Mucosa of stomach (tissue), 1 donor: ENCODE measurements around the gene C19orf38.
"Not testable (repeated sequence)": the region's sequence is repeated elsewhere in the genome, so short reads cannot be mapped to it uniquely, and the experiment has no call there.

Source experiments
- H3K27me3 ChIP-seq: one replicate; pipeline ENCODE4 v1.7.0; 2013; ENCODE audit warnings: mild to moderate bottlenecking, low read length; ENCODE audit not compliant: control insufficient read depth, insufficient read depth
- H3K36me3 ChIP-seq: one replicate; pipeline ENCODE4 v1.7.0; 2013; ENCODE audit warnings: low read length; ENCODE audit not compliant: control insufficient read depth, insufficient read depth
- H3K4me1 ChIP-seq: one replicate; pipeline ENCODE4 v1.7.0; 2013; ENCODE audit warnings: mild to moderate bottlenecking, low read length; ENCODE audit not compliant: control insufficient read depth, insufficient read depth
- H3K4me3 ChIP-seq: one replicate; pipeline ENCODE4 v1.7.0; 2013; ENCODE audit warnings: low read length
- H3K9ac ChIP-seq: one replicate; pipeline ENCODE4 v1.7.0; 2013; ENCODE audit warnings: mild to moderate bottlenecking, low read length, moderate library complexity
- H3K9me3 ChIP-seq: one replicate; pipeline ENCODE4 v1.7.0; 2013; ENCODE audit warnings: mild to moderate bottlenecking, low read length, moderate library complexity; ENCODE audit not compliant: control insufficient read depth
- donor health status: Pancreatic carcinoma.

Gene C19orf38

GRCh38 chr19:10828981-10829821 is 19.0 kb upstream of the C19orf38 start:
- Histone ChIP-seq H3K4me1 (no peaks in the 10 kb centered on the region), H3K4me3 (no peak overlapping the region), H3K36me3 (peaks cover 27% of the 10 kb centered on the region), H3K27me3 (no peaks in the 10 kb centered on the region), H3K9ac (no peak overlapping the region), H3K9me3 (no peaks in the 10 kb centered on the region)

DNA sequence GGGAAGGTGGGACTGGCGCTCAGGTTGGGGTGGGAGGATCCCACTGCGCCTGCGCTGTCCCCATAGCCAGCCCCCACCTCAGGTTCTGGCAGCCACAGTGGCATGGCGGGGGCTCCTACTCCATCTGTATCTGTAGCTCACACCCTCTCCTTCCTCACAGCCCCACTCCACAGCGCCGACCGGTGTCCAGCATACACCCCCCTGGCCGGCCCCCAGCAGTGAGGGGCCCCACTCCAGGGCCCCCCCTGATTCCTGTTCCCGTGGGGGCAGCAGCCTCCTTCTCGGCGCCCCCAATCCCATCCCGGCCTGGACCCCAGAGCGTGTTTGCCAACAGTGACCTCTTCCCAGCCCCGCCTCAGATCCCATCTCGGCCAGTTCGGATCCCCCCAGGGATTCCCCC is 18.2 kb upstream of the C19orf38 start:
- Histone ChIP-seq H3K27me3 (no peaks in the 10 kb centered on the region), H3K36me3 (peaks cover 27% of the 10 kb centered on the region)

DNA sequence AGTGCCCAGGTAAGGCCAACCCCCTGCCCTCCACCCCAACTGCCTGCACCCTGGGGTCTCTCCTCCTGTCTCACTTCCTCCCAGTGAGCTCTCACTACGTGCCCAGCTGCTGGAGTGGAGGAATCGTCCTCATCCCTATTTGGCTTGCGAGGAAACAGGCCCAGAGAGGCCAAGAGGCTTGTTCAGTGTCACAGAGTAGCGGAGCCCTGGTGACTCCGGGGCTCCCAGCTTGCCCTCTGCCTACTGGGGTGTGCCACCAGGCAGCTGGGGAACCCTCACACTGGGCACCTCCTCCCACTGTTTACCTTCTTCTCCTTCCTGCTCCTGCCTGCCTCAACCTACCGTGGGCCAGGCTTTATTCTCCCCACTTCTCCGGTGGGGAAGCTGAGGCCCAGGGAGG is 17.8 kb upstream of the C19orf38 start:
- Histone ChIP-seq H3K36me3 (peaks cover 27% of the 10 kb centered on the region), H3K27me3 (no peaks in the 10 kb centered on the region), H3K9me3 (no peaks in the 10 kb centered on the region)

More for the DNA sequence above, 18.2 kb upstream of the C19orf38 start:
- Histone ChIP-seq H3K9me3 (no peaks in the 10 kb centered on the region), H3K4me3 (no peak overlapping the region), H3K4me1 (peaks cover 2% of the 10 kb centered on the region), H3K9ac (no peak overlapping the region)

DNA sequence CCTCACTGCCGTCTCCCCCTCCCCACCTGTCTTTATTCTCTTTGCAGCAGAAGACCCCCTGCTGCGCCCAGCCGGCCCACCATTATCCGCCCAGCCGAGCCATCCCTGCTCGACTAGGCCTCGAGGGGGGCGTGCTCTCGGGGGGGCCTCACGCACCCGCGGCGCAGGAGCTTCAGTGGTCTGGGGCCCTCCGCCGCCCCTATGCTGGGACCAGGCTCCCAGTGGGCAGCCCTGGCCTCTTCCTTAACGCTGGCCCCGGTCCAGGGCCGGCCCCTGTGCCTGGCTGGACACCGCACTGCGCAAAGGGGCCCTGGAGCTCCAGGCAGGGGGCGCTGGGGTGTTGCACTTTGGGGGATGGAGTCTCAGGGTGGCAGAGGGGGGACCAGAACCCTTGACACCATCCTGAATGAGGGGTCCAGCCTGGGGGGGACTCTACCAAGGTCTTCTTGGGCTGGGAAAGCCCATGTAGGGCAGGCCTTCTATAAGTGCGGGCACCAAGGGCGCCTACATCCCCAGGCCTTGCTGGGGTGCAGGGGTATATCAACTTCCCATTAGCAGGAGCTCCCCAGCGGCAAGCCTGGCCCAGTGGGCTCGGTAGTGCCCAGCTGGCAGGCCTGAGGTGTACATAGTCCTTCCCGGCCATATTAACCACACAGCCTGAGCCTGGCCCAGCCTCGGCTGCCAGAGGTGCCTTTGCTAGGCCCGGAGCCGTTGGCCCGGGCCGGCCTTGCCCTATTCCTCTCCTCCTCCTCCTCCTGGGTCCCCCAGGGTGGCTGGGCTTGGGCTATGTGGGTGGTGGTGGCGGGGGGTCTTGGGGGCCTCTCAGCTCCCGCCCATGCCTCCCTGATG is 17.1 kb upstream of the C19orf38 start:
- peaks cover 9% of the 10 kb centered on the region for H3K4me1 ChIP-seq
- H3K4me3 ChIP-seq: no peak overlapping the region
- no peak overlapping the region for H3K9ac ChIP-seq
- H3K9me3 ChIP-seq: no peaks in the 10 kb centered on the region
- H3K36me3 ChIP-seq: peaks cover 23% of the 10 kb centered on the region
- H3K27me3 ChIP-seq: no peaks in the 10 kb centered on the region

More for the DNA sequence above, 17.8 kb upstream of the C19orf38 start:
- Histone ChIP-seq H3K9ac (no peak overlapping the region), H3K4me1 (peaks cover 6% of the 10 kb centered on the region), H3K4me3 (no peak overlapping the region)

- Histone ChIP-seq H3K27me3 (no peaks in the 10 kb centered on the region), H3K9me3 (peaks cover 5% of the 10 kb centered on the region), H3K9ac (no peak overlapping the region), H3K4me1 (peaks cover 17% of the 10 kb centered on the region), H3K36me3 (peaks cover 23% of the 10 kb centered on the region), H3K4me3 (no peak overlapping the region)
Measured at GRCh38 chr19:10831987-10832938, 16.0 kb upstream of the C19orf38 start.

DNA sequence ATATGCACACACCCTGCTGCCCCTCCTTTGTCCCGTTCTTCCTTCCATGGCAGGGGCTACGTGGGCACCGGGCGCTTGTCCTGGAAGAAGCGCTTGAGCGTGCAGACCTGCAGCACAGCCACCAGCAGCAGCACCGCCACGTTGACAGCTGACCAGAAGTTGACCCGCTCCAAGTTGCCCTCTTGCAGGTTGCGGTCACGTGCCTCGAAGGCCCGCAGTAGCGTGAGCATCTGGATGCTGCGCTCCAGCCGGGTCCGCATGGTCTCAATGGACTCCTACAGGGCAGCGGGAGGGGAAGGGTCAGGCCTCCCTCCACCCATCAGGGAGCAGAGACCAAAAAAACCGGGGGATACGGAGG is 15.3 kb upstream of the C19orf38 start:
- Histone ChIP-seq H3K9me3 (peaks cover 5% of the 10 kb centered on the region), H3K9ac (no peak overlapping the region), H3K27me3 (no peaks in the 10 kb centered on the region), H3K36me3 (peaks cover 23% of the 10 kb centered on the region), H3K4me3 (no peak overlapping the region), H3K4me1 (peaks cover 17% of the 10 kb centered on the region)

DNA sequence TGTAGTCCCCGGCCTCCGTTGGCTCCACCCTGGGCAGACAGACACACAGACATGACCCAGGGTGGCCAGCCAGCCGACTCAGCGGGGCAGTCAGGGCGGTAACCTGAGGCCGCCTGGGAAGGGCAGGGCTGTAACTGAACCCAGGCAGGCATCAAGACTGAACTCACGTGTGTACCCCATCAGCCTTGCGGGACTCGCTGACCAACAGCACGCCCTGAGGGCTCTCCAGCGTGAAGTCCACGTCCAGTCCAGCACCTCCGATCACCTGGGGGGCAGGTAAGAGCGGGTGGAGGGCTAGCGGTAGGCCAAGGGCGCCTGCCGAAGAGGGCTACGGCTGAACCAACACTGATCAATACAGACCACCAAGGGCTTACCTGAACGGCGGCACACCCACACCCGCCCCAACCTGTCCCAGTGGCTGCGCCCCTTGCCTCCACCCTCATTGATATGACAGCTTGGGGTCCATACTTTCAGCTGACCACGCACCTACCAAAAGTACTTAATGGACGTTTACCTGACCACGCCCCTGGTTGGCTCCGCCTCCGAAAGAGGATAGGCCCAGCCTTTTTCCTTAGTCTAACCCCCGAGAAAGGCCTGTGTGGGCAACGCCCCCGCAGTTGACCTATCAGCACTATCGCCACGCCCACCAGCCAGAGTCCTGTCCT is 13.0 kb upstream of the C19orf38 start:
- H3K27me3 ChIP-seq: no peaks in the 10 kb centered on the region
- H3K36me3 ChIP-seq: peaks cover 16% of the 10 kb centered on the region
- peaks cover 5% of the 10 kb centered on the region for H3K9me3 ChIP-seq
- peak overlapping the region; percentile 14 for H3K4me3 ChIP-seq
- H3K4me1 ChIP-seq: peaks cover 17% of the 10 kb centered on the region
- no peak overlapping the region for H3K9ac ChIP-seq

DNA sequence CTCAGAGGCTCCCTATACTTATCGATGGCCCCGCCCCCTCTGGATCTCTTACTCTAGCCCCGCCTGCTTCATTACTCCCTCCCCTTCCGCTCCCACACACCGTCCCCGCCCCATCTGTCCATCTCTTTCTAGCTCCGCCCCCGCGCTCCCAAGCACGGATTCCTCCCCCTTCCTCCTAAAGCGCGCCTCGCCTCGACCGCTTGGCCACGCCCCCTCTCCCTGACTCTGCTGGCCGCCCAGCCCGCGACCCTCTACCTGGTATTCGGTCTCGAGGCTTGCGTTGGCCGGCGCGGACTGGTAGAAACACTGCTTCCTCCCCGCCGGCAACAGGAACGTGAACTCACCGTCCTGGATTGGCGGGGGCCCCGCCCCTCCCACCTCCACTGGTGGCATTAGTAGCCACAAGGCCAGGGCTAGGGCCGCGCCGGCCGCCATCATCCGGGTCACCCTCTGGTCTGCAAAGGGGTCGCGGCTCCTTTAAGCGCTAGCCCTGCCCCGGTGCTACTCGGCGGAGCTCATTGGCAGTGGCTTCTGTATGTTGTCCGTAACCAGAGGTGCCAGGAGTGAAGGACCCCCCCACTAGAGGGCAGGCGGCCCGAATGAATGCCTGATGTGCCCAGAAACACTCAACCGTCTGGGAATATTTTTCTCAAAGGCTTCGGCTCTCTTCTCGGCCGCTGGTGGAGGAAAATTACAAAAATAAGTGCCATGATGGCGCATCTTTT is 12.3 kb upstream of the C19orf38 start, which contains the start of gene TMED1:
Gene TMED1, minus strand, starts transcription at position 459 of the 725 bp plus-strand sequence. Its CDS starts 21 bp downstream, at position 438.
- Histone ChIP-seq H3K36me3 (peaks cover 16% of the 10 kb centered on the region), H3K27me3 (no peaks in the 10 kb centered on the region), H3K4me3 (peak within 1 kb of the TSS; percentile 80), H3K9ac (peak within 1 kb of the TSS; percentile 83), H3K9me3 (peaks cover 5% of the 10 kb centered on the region), H3K4me1 (peaks cover 17% of the 10 kb centered on the region)

DNA sequence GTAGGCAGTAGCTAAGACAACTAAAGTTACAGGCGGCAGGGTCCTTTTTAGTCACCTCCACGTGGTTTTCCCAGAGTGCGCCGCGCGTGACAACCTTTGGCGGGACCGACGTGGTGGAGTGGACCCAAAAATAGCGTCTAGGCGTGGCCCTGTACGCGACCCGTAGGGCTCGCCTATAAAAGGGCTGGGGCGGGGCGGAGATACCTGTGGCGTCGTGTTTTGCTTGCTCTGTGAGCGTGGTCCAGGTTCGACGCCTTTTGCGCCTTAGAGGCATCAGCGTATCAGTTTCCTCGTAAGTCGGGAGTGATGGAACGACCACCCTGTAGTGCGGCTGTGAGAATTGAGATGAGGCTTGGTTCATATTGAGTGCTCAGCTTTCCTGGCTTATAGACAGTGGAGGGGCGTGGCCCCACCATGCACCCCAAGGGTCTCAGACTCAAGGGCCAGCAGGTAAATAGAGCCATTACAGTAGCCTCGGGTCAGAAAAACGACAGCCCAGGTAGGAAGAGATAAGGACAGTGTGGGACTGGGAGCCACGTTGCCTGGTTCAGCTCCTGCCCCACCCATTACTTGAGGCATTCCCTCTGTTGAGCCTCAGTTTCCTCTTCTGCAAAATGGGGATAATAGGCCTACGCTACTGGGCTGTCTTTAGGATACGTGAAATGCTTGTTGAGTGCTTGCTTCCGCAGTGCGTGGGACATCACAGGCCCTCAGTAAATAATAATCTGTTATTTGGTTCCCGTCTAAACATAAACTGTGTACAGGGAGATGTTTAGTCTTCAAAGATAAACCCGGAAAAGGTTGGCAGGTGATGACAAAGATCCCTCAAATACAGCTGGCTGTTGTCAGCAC is 11.5 kb upstream of the C19orf38 start:
- H3K4me1 ChIP-seq: peaks cover 17% of the 10 kb centered on the region
- H3K9me3 ChIP-seq: peaks cover 5% of the 10 kb centered on the region
- peaks cover 16% of the 10 kb centered on the region for H3K36me3 ChIP-seq
- peak overlapping the region; percentile 80 for H3K4me3 ChIP-seq
- peak overlapping the region; percentile 83 for H3K9ac ChIP-seq
- no peaks in the 10 kb centered on the region for H3K27me3 ChIP-seq

DNA sequence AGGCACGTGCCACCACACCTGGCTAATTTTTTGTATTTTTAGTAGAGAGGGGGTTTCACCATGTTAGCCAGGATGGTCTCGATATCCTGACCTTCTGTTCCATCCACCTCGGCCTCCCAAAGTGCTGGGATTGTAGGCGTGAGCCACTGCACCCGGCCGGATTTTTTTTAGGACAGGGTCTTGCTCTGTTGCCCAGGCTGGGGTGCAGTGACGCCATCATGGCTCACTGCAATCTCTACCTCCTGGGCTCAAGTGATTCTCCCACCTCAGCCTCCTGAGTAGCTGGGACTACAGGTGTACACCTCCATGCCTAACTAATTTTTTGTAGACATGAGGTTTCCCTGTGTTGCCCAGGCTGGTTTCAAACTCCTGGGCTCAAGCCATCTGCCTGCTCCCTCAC is 10.6 kb upstream of the C19orf38 start:
- not testable (repeated sequence) for H3K27me3 ChIP-seq, H3K4me3 ChIP-seq, H3K9ac ChIP-seq, H3K9me3 ChIP-seq, H3K36me3 ChIP-seq
- H3K4me1 ChIP-seq: peaks cover 17% of the 10 kb centered on the region
